Activated T-cell treated with anti-CD3 and anti-CD28 coated beads, Interleukin-2, amount 50 U/mL, for 72 hours (primary cell): ENCODE results near the gene GNAI2. TPM values are rescaled to one million over a fixed set of nuclear protein-coding genes. Genes with fewer than 3 reads are reported as not detected.
"Not testable (repeated sequence)": the region's sequence is repeated elsewhere in the genome, so short reads cannot be mapped to it uniquely, and the experiment has no call there.

ENCODE experiments used
- ATAC-seq, 2 donors: fragments of 150-1000 bp; cut with Tn5 transposase; replicated peaks in 1 of 2; 2 replicates each; pipeline ENCODE4 v1.10.0; 2021; ENCODE audit warnings: moderate library complexity in 2 of 2, mild to moderate bottlenecking in 1 of 2
- DNase-seq, 2 donors: peaks; one replicate each; pipeline ENCODE4 v3.0.0; 2021 to 2022; ENCODE audit warnings: mixed read lengths in 1 of 2
- H3K27ac Mint-ChIP-seq: one replicate; pipeline ENCODE4 v1.8.0; 2022; ENCODE audit warnings: mild to moderate bottlenecking, moderate library complexity, mixed read lengths
- H3K27me3 Mint-ChIP-seq: one replicate; pipeline ENCODE4 v1.8.0; 2022; ENCODE audit warnings: low read depth, mixed read lengths
- H3K36me3 Mint-ChIP-seq, 2 donors: one replicate each; pipeline ENCODE4 v1.8.0; 2022; ENCODE audit warnings: mixed read lengths in 2 of 2, mild to moderate bottlenecking in 1 of 2; ENCODE audit not compliant: insufficient read depth in 2 of 2
- H3K4me1 Mint-ChIP-seq: one replicate; pipeline ENCODE4 v1.8.0; 2022; ENCODE audit warnings: low read depth, mixed read lengths
- H3K4me3 Mint-ChIP-seq, 2 donors: one replicate each; pipeline ENCODE4 v1.8.0; 2022; ENCODE audit warnings: mild to moderate bottlenecking in 2 of 2, mixed read lengths in 2 of 2, moderate library complexity in 2 of 2
- H3K9me3 Mint-ChIP-seq, 2 donors: one replicate each; pipeline ENCODE4 v1.8.0; 2022; ENCODE audit warnings: mixed read lengths in 2 of 2
- total RNA-seq, 2 donors: library from RNA; stranded (reverse); gene quantifications; one replicate each; pipeline ENCODE4 v1.2.3, GENCODE V29; 2022

The GNAI2 gene
- total RNA-seq, 2 donors from 2014 or later: 263 to 272 TPM

- DNase-seq (peak; percentile 90 to 96), ATAC-seq (peak; percentile 96)
- peak overlapping the region; percentile 63 to 67 for H3K4me3 Mint-ChIP-seq
- H3K9me3 Mint-ChIP-seq: peaks cover 0 to 3% of the 10 kb centered on the region in 2 donors
- no peak overlapping the region for H3K27ac Mint-ChIP-seq
- no peaks in the 10 kb centered on the region for H3K27me3 Mint-ChIP-seq
- H3K4me1 Mint-ChIP-seq: peaks cover 15% of the 10 kb centered on the region
- peaks cover 11 to 14% of the 10 kb centered on the region in 2 donors for H3K36me3 Mint-ChIP-seq
Observed at GRCh38 chr3:50260027-50260941, 24.3 kb downstream of the GNAI2 start.

GRCh38 chr3:50260942-50261441, 25.0 kb downstream of the GNAI2 start:
- peak overlapping the region; percentile 63 to 67 for H3K4me3 Mint-ChIP-seq
- no peak overlapping the region for H3K27ac Mint-ChIP-seq
- peaks cover 15% of the 10 kb centered on the region for H3K4me1 Mint-ChIP-seq
- H3K9me3 Mint-ChIP-seq: peaks cover 0 to 3% of the 10 kb centered on the region in 2 donors
- peaks cover 11 to 14% of the 10 kb centered on the region in 2 donors for H3K36me3 Mint-ChIP-seq
- DNase-seq (no peak), ATAC-seq (no peak)
- peaks cover 6% of the 10 kb centered on the region for H3K27me3 Mint-ChIP-seq

- H3K27me3 Mint-ChIP-seq: peaks cover 10% of the 10 kb centered on the region
- DNase-seq (no peak), ATAC-seq (no peak)
- peaks cover 15% of the 10 kb centered on the region for H3K4me1 Mint-ChIP-seq
- peak overlapping the region in 1 of 2 donors; percentile 67 for H3K4me3 Mint-ChIP-seq
- H3K27ac Mint-ChIP-seq: no peak overlapping the region
- H3K36me3 Mint-ChIP-seq: peaks cover 10 to 13% of the 10 kb centered on the region in 2 donors
- H3K9me3 Mint-ChIP-seq: peaks cover 0 to 3% of the 10 kb centered on the region in 2 donors
Observed at GRCh38 chr3:50261505-50261904, 25.5 kb downstream of the GNAI2 start.

- H3K36me3 Mint-ChIP-seq, ATAC-seq, DNase-seq, H3K27ac Mint-ChIP-seq, H3K4me3 Mint-ChIP-seq, H3K9me3 Mint-ChIP-seq: not testable (repeated sequence)
- Mint-ChIP-seq H3K4me1 (peaks cover 13% of the 10 kb centered on the region), H3K27me3 (peaks cover 17% of the 10 kb centered on the region)
Observed at GRCh38 chr3:50262200-50262599, 26.2 kb downstream of the GNAI2 start.

- H3K4me1 Mint-ChIP-seq: peaks cover 11% of the 10 kb centered on the region
- H3K27me3 Mint-ChIP-seq: peaks cover 17% of the 10 kb centered on the region
- no peak for ATAC-seq
- H3K36me3 Mint-ChIP-seq: peaks cover 0 to 4% of the 10 kb centered on the region in 2 donors
- no peaks in the 10 kb centered on the region for H3K9me3 Mint-ChIP-seq
- no peak for DNase-seq
- H3K27ac Mint-ChIP-seq: no peak overlapping the region
- no peak overlapping the region for H3K4me3 Mint-ChIP-seq
Observed at GRCh38 chr3:50262778-50263177, 26.8 kb downstream of the GNAI2 start.

GRCh38 chr3:50263478-50264382, 27.7 kb downstream of the GNAI2 start:
- H3K4me3 Mint-ChIP-seq: no peak overlapping the region
- no peaks in the 10 kb centered on the region for H3K9me3 Mint-ChIP-seq
- peak overlapping the region; percentile 77 for H3K27ac Mint-ChIP-seq
- peaks cover 11% of the 10 kb centered on the region for H3K4me1 Mint-ChIP-seq
- H3K36me3 Mint-ChIP-seq: peaks cover 0 to 2% of the 10 kb centered on the region in 2 donors
- ATAC-seq (no peak), DNase-seq (no peak)
- H3K27me3 Mint-ChIP-seq: peaks cover 24% of the 10 kb centered on the region

GRCh38 chr3:50264383-50264963, 28.5 kb downstream of the GNAI2 start:
- no peaks in the 10 kb centered on the region for H3K9me3 Mint-ChIP-seq
- peaks cover 5% of the 10 kb centered on the region for H3K4me1 Mint-ChIP-seq
- DNase-seq (no peak), ATAC-seq (no peak)
- H3K27me3 Mint-ChIP-seq: peaks cover 24% of the 10 kb centered on the region
- no peak overlapping the region for H3K27ac Mint-ChIP-seq
- H3K36me3 Mint-ChIP-seq: no peaks in the 10 kb centered on the region
- H3K4me3 Mint-ChIP-seq: no peak overlapping the region

GRCh38 chr3:50264964-50265485, 29.0 kb downstream of the GNAI2 start:
- no peak overlapping the region for H3K4me3 Mint-ChIP-seq
- H3K9me3 Mint-ChIP-seq: no peaks in the 10 kb centered on the region
- DNase-seq: no peak
- no peak overlapping the region for H3K27ac Mint-ChIP-seq
- H3K36me3 Mint-ChIP-seq: no peaks in the 10 kb centered on the region
- H3K4me1 Mint-ChIP-seq: no peaks in the 10 kb centered on the region
- ATAC-seq: no peak
- H3K27me3 Mint-ChIP-seq: peaks cover 24% of the 10 kb centered on the region

- Mint-ChIP-seq H3K4me3 (no peak overlapping the region), H3K36me3 (no peaks in the 10 kb centered on the region), H3K9me3 (no peaks in the 10 kb centered on the region), H3K27me3 (peaks cover 24% of the 10 kb centered on the region), H3K27ac (no peak overlapping the region), H3K4me1 (no peaks in the 10 kb centered on the region)
- ATAC-seq (no peak), DNase-seq (no peak)
Observed at GRCh38 chr3:50265571-50265970, 29.6 kb downstream of the GNAI2 start.

GRCh38 chr3:50266017-50266416, 30.0 kb downstream of the GNAI2 start:
- Mint-ChIP-seq H3K4me3 (no peak overlapping the region), H3K27me3 (peaks cover 24% of the 10 kb centered on the region), H3K4me1 (no peaks in the 10 kb centered on the region), H3K9me3 (no peaks in the 10 kb centered on the region), H3K36me3 (no peaks in the 10 kb centered on the region), H3K27ac (no peak overlapping the region)
- DNase-seq: no peak
- ATAC-seq: no peak

GRCh38 chr3:50266836-50267235, 30.8 kb downstream of the GNAI2 start:
- DNase-seq (no peak), ATAC-seq (no peak)
- no peak overlapping the region for H3K4me3 Mint-ChIP-seq
- H3K27me3 Mint-ChIP-seq: peaks cover 24% of the 10 kb centered on the region
- no peaks in the 10 kb centered on the region for H3K9me3 Mint-ChIP-seq
- H3K27ac Mint-ChIP-seq: no peak overlapping the region
- peaks cover 4% of the 10 kb centered on the region for H3K4me1 Mint-ChIP-seq
- H3K36me3 Mint-ChIP-seq: no peaks in the 10 kb centered on the region

GRCh38 chr3:50267280-50267913, 31.4 kb downstream of the GNAI2 start:
- no peak overlapping the region for H3K4me3 Mint-ChIP-seq
- no peak for DNase-seq
- H3K9me3 Mint-ChIP-seq: no peaks in the 10 kb centered on the region
- H3K4me1 Mint-ChIP-seq: peaks cover 8% of the 10 kb centered on the region
- H3K27ac Mint-ChIP-seq: no peak overlapping the region
- H3K36me3 Mint-ChIP-seq: no peaks in the 10 kb centered on the region
- no peak for ATAC-seq
- H3K27me3 Mint-ChIP-seq: peaks cover 24% of the 10 kb centered on the region
